OCI-LY7 (cell line): ENCODE measurements around the gene IL12RB2. TPM values are rescaled to one million over a fixed set of nuclear protein-coding genes. Genes with fewer than 3 reads are reported as not detected.

Source experiments
- BruUV-seq: library from RNA; stranded (reverse); fragments of 400-500 nt; replicated peaks from 2 replicates; lab custom pipeline; 2021; lab: Mats Ljungman, UMichigan
- CTCF ChIA-PET: fragments of 300-600 bp; sonication (Branson Sonifier 250); formaldehyde crosslinking; loops from one replicate; lab custom pipeline; 2022; ENCODE audit warnings: antibody characterized with exemption; ENCODE audit not compliant: unreplicated experiment; lab: Charles Lee
- POLR2A ChIA-PET: fragments of 300-600 bp; sonication (Branson Sonifier 250); formaldehyde crosslinking; loops from one replicate; lab custom pipeline; 2022; ENCODE audit warnings: antibody characterized with exemption; lab: Charles Lee
- DNase-seq: peaks from one replicate; pipeline ENCODE4 v3.0.0-alpha.2; 2015; ENCODE audit warnings: low spot score
- H2AFZ ChIP-seq: fragments of 200-600 bp; sonication (generic), shearing (Covaris generic); 2 replicates; pipeline ENCODE4 v1.6.1; 2014; ENCODE audit warnings: mild to moderate bottlenecking, antibody characterized with exemption, low read length, moderate library complexity
- H3K27ac ChIP-seq: fragments of 200-600 bp; sonication (generic); 2 replicates; pipeline ENCODE4 v1.5.1; 2014; ENCODE audit warnings: mixed run types, low read depth, mild to moderate bottlenecking, moderate library complexity, low read length, inconsistent platforms; ENCODE audit not compliant: poor library complexity, severe bottlenecking
- H3K36me3 ChIP-seq: fragments of 200-600 bp; sonication (generic); 2 replicates; pipeline ENCODE4 v1.6.1; 2014; ENCODE audit warnings: mild to moderate bottlenecking, antibody characterized with exemption, low read length, moderate library complexity, mixed read lengths; ENCODE audit not compliant: insufficient read depth
- H3K4me1 ChIP-seq: fragments of 200-600 bp; sonication (generic); 2 replicates; pipeline ENCODE4 v1.5.1; 2014; ENCODE audit warnings: mild to moderate bottlenecking, low read length; ENCODE audit not compliant: insufficient read depth, poor library complexity, severe bottlenecking
- H3K4me2 ChIP-seq: fragments of 200-600 bp; sonication (generic); 2 replicates; pipeline ENCODE4 v1.6.1; 2014; ENCODE audit warnings: mild to moderate bottlenecking, low read length
- H3K4me3 ChIP-seq: fragments of 200-600 bp; sonication (generic); 2 replicates; pipeline ENCODE4 v1.5.1; 2014; ENCODE audit warnings: mild to moderate bottlenecking, low read depth, low read length; ENCODE audit not compliant: poor library complexity, severe bottlenecking
- H3K79me2 ChIP-seq: fragments of 200-600 bp; sonication (generic); 2 replicates; pipeline ENCODE4 v1.6.1; 2016; ENCODE audit warnings: low read depth, mild to moderate bottlenecking, low read length, moderate library complexity, mixed read lengths; ENCODE audit not compliant: insufficient read depth
- H3K9me2 ChIP-seq: fragments of 200-600 bp; sonication (generic); 2 replicates; pipeline ENCODE4 v1.6.1; 2016; ENCODE audit warnings: mild to moderate bottlenecking, low read length, mixed read lengths; ENCODE audit not compliant: insufficient read depth
- H3K9me3 ChIP-seq: fragments of 200-600 bp; sonication (generic); 2 replicates; pipeline ENCODE4 v1.6.1; 2014; ENCODE audit warnings: mild to moderate bottlenecking, mixed run types, low read length, mixed read lengths
- H4K20me1 ChIP-seq: fragments of 200-600 bp; sonication (generic); 2 replicates; pipeline ENCODE4 v1.6.1; 2014; ENCODE audit warnings: mild to moderate bottlenecking, antibody characterized with exemption, low read length, moderate library complexity, mixed read lengths; ENCODE audit not compliant: insufficient read depth
- EZH2phosphoT487 ChIP-seq: fragments of 200-600 bp; sonication (generic); IDR thresholded peaks from 2 replicates; pipeline ENCODE4 v1.6.1; 2018; ENCODE audit warnings: low read depth, borderline replicate concordance, mild to moderate bottlenecking, mixed run types, antibody characterized with exemption, low read length, moderate library complexity, mixed read lengths
- intact Hi-C: fragments of 100-400 bp; cut with micrococcal nuclease; formaldehyde crosslinking; loops from one replicate; pipeline ENCODE4 v1.10.0; 2022; ENCODE audit not compliant: unreplicated experiment
- total RNA-seq, 2 experiments: library from RNA; depleted of rRNA in 1 of 2; stranded (reverse); fragments of >200 nt in 1 of 2; shearing (Covaris generic) in 1 of 2; gene quantifications; 2 replicates each; pipeline ENCODE4 v1.2.3, GENCODE V29; 2014 to 2022
- TF ChIP-seq, protein P1 (sequence below): fragments of 200-600 bp; sonication (generic); conservative IDR thresholded peaks from 2 replicates; pipeline ENCODE4 v1.5.1; 2014; ENCODE audit warnings: mild to moderate bottlenecking, antibody characterized with exemption, low read length, moderate library complexity, mixed read lengths

Gene IL12RB2
- total RNA-seq, 2 experiments from 2014 or later, result not detected

DNA sequence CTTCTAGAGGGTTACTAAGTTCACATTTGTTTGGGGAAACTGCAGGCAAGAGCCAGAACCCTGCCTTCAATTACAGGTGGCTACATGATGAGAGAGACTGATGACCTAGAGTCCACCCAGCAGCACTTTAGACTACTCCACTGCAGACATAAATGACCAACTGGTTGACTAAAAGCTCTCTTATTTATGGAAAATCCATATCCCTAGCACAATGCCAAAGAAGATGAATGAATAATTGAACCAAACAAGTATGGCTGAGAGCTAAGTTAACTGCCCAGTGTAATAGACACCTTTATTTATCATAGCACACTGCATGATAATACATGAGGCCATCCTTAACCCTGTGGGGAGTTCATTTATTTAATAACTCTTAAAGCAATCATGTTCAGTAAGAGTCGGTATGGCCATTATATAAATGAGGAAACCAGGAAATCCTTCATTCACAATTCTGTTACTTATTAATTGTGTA, 60.4 kb downstream of the IL12RB2 start:
- no peaks in the 10 kb centered on the region for H4K20me1 ChIP-seq

DNA sequence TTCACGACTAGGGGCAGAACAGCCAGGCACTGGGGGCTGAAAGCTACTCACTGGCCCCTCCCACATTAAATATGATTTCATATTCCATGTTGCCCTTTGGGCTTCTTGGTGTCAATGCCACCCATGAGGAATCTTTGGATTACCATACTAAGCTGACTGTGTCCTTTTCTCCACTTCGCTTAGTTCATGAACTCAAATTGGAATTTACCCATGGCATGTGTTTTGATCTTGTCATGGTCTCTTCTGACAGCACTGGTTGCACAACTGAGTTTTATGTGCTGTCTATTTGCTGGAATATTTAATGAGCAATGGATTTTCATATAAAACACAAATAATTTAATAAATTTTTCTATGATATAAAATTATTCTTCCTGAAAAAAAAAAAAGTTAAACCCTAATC, 63.4 kb downstream of the IL12RB2 start:
- Histone ChIP-seq H3K4me1 (no peaks in the 10 kb centered on the region), H4K20me1 (no peaks in the 10 kb centered on the region), H3K4me3 (no peak overlapping the region), H3K4me2 (no peak overlapping the region), H3K27ac (no peak overlapping the region), H3K9me2 (no peaks in the 10 kb centered on the region), H3K9me3 (no peaks in the 10 kb centered on the region), H3K79me2 (no peaks in the 10 kb centered on the region), H3K36me3 (no peaks in the 10 kb centered on the region), H2AFZ (no peak overlapping the region)
- BruUV-seq, result no TSS peak
- intact Hi-C loops, result no loop called here
- TF ChIP-seq EZH2phosphoT487, result no peak
- TF ChIP-seq, protein P1, sequence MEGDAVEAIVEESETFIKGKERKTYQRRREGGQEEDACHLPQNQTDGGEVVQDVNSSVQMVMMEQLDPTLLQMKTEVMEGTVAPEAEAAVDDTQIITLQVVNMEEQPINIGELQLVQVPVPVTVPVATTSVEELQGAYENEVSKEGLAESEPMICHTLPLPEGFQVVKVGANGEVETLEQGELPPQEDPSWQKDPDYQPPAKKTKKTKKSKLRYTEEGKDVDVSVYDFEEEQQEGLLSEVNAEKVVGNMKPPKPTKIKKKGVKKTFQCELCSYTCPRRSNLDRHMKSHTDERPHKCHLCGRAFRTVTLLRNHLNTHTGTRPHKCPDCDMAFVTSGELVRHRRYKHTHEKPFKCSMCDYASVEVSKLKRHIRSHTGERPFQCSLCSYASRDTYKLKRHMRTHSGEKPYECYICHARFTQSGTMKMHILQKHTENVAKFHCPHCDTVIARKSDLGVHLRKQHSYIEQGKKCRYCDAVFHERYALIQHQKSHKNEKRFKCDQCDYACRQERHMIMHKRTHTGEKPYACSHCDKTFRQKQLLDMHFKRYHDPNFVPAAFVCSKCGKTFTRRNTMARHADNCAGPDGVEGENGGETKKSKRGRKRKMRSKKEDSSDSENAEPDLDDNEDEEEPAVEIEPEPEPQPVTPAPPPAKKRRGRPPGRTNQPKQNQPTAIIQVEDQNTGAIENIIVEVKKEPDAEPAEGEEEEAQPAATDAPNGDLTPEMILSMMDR, result no peak
- ChIA-PET CTCF (no interaction called here), POLR2A (interaction anchor here (0.6 kb wide), 1 partner anchor 85 kb away, joined by 4 read pairs; no protein-coding TSS in a partner anchor)
- DNase-seq, result no peak

More for the DNA sequence above, 60.4 kb downstream of the IL12RB2 start:
- TF ChIP-seq EZH2phosphoT487, result no peak
- TF ChIP-seq, protein P1, result no peak
- no peak overlapping the region for H2AFZ ChIP-seq
- H3K4me1 ChIP-seq, result no peaks in the 10 kb centered on the region
- H3K9me3 ChIP-seq, result no peaks in the 10 kb centered on the region
- POLR2A ChIA-PET, result interaction anchor here (0.6 kb wide), 1 partner anchor 105 kb away, joined by 3 read pairs; no protein-coding TSS in a partner anchor
- H3K27ac ChIP-seq, result no peak overlapping the region
- H3K79me2 ChIP-seq, result no peaks in the 10 kb centered on the region
- CTCF ChIA-PET, result interaction anchor here (0.6 kb wide), 1 partner anchor 158 kb away, joined by 3 read pairs; no protein-coding TSS in a partner anchor
- no TSS peak for BruUV-seq
- no peaks in the 10 kb centered on the region for H3K9me2 ChIP-seq
- no peak overlapping the region for H3K4me3 ChIP-seq
- no peaks in the 10 kb centered on the region for H3K36me3 ChIP-seq
- DNase-seq, result no peak
- no peak overlapping the region for H3K4me2 ChIP-seq
- intact Hi-C loops, result no loop called here

DNA sequence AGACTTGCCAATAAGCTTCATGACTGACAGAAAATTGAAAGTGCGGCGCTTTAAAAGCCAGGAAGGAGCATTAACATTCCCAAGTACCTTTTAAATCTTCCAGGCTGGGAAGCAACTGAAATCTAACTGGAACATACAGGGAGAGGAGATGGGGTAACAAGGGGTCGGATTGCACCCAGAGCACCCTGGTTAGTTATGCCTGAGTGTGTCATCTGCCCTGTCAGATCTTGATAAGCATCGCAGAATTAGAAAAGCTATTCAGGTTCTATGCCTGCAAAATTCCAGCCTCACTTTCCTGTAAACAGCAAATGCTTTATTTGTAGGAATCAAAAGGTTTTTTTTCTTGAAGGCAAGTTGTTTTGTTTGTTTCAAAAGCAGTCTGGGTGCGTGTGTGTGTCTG, 64.0 kb downstream of the IL12RB2 start:
- Histone ChIP-seq H4K20me1 (no peaks in the 10 kb centered on the region), H3K4me2 (no peak overlapping the region), H3K9me2 (no peaks in the 10 kb centered on the region), H3K36me3 (no peaks in the 10 kb centered on the region), H3K27ac (no peak overlapping the region), H3K4me3 (no peak overlapping the region), H2AFZ (no peak overlapping the region), H3K79me2 (no peaks in the 10 kb centered on the region), H3K4me1 (no peaks in the 10 kb centered on the region), H3K9me3 (no peaks in the 10 kb centered on the region)
- BruUV-seq, result no TSS peak
- intact Hi-C loops, result no loop called here
- CTCF ChIA-PET, result no interaction called here
- POLR2A ChIA-PET, result interaction anchor here (0.6 to 1.1 kb wide), 2 partner anchors 85 to 130 kb away, joined by 3 to 4 read pairs; no protein-coding TSS in a partner anchor
- DNase-seq, result no peak
- TF ChIP-seq, protein P1, result no peak
- no peak for TF ChIP-seq EZH2phosphoT487
